GM21423 (cell line): ENCODE data around the gene RTEL1.
"Not testable (repeated sequence)": the region's sequence is repeated elsewhere in the genome, so short reads cannot be mapped to it uniquely, and the experiment has no call there.

Experiments
- ATAC-seq: cut with Tn5 transposase; IDR thresholded peaks from one replicate; pipeline ENCODE4 v1.9.1; 2021; ENCODE audit warnings: mild to moderate bottlenecking, moderate library complexity; ENCODE audit not compliant: unreplicated experiment

RTEL1 gene

GRCh38 chr20:63627129-63627750 is 30.9 kb upstream of the RTEL1 start:
- peak; percentile 65 for ATAC-seq

GRCh38 chr20:63627751-63628245 is 30.3 kb upstream of the RTEL1 start:
- ATAC-seq = no peak

GRCh38 chr20:63628246-63628975 is 29.7 kb upstream of the RTEL1 start:
- ATAC-seq = no peak

GRCh38 chr20:63630956-63631355 is 27.2 kb upstream of the RTEL1 start:
- not testable (repeated sequence) for ATAC-seq

GRCh38 chr20:63631426-63631825 is 26.7 kb upstream of the RTEL1 start:
- ATAC-seq = not testable (repeated sequence)

- no peak for ATAC-seq
These were observed 24.4 kb upstream of the RTEL1 start for GRCh38 chr20:63633732-63634131.

GRCh38 chr20:63635431-63636141 is 22.5 kb upstream of the RTEL1 start:
- peak; percentile 39 for ATAC-seq

- ATAC-seq = no peak
These were observed 21.1 kb upstream of the RTEL1 start for GRCh38 chr20:63636752-63637628.

- ATAC-seq = peak; percentile 32
These were observed 18.8 kb upstream of the RTEL1 start for GRCh38 chr20:63639093-63639975.

GRCh38 chr20:63640086-63640485 is 18.0 kb upstream of the RTEL1 start:
- ATAC-seq = no peak

GRCh38 chr20:63640686-63641085 is 17.4 kb upstream of the RTEL1 start:
- ATAC-seq = not testable (repeated sequence)

- ATAC-seq = peak; percentile 21
These were observed 16.8 kb upstream of the RTEL1 start for GRCh38 chr20:63641146-63641791.

GRCh38 chr20:63641792-63642523 is 16.2 kb upstream of the RTEL1 start:
- ATAC-seq = peak; percentile 54

- no peak for ATAC-seq
These were observed 15.4 kb upstream of the RTEL1 start for GRCh38 chr20:63642527-63643247.

- no peak for ATAC-seq
These were observed 14.6 kb upstream of the RTEL1 start for GRCh38 chr20:63643499-63643898.

- no peak for ATAC-seq
These were observed 14.2 kb upstream of the RTEL1 start for GRCh38 chr20:63643946-63644345.

GRCh38 chr20:63645218-63645617 is 12.9 kb upstream of the RTEL1 start:
- ATAC-seq = no peak

- no peak for ATAC-seq
These were observed 9.9 kb upstream of the RTEL1 start for GRCh38 chr20:63648190-63648589.
